Measurements from ENCODE around the gene APBB1IP.
A peak's percentile ranks its signal among the peaks of the same experiment; 100 is the strongest.

Gene APBB1IP

GRCh38 chr10:26550774-26551526, 112.8 kb downstream of the APBB1IP start:
- no peak overlapping the region for H3K4me3 ChIP-seq (replicated peaks; ENCODE audit: insufficient read depth, low read length)
- no peak overlapping the region for H3K27ac ChIP-seq (replicated peaks)
- no peak for DNase-seq (ENCODE audit: low read depth in 1 of 2, low spot score in 1 of 2)
- TF ChIP-seq SPI1 (IDR thresholded peaks at IDR 0.05; ENCODE audit: borderline replicate concordance, low read depth): no peak
- no peak for TF ChIP-seq POLR2AphosphoS5 (IDR thresholded peaks at IDR 0.05; ENCODE audit: low read depth)
- TF ChIP-seq CTCF (IDR thresholded peaks at IDR 0.05; ENCODE audit: insufficient read depth, low read length): no peak
- no peak for TF ChIP-seq GABPA (IDR thresholded peaks at IDR 0.05; ENCODE audit: low read depth)
- no peak for TF ChIP-seq REST (IDR thresholded peaks at IDR 0.05; ENCODE audit: insufficient replicate concordance, low read depth)
- no peaks in the 10 kb centered on the region for H3K27me3 ChIP-seq (ENCODE audit: insufficient read depth, poor library complexity, severe bottlenecking)

GRCh38 chr10:26554246-26554645, 116.1 kb downstream of the APBB1IP start:
- no peak overlapping the region for H3K4me3 ChIP-seq (replicated peaks; ENCODE audit: insufficient read depth, low read length)
- no peaks in the 10 kb centered on the region for H3K27me3 ChIP-seq (ENCODE audit: insufficient read depth, poor library complexity, severe bottlenecking)
- no peak overlapping the region for H3K27ac ChIP-seq (replicated peaks)
- DNase-seq (ENCODE audit: low read depth in 1 of 2, low spot score in 1 of 2): no peak
- TF ChIP-seq GABPA (IDR thresholded peaks at IDR 0.05; ENCODE audit: low read depth) (no peak), CTCF (IDR thresholded peaks at IDR 0.05; ENCODE audit: insufficient read depth, low read length) (no peak), REST (IDR thresholded peaks at IDR 0.05; ENCODE audit: insufficient replicate concordance, low read depth) (no peak), SPI1 (IDR thresholded peaks at IDR 0.05; ENCODE audit: borderline replicate concordance, low read depth) (no peak), POLR2AphosphoS5 (IDR thresholded peaks at IDR 0.05; ENCODE audit: low read depth) (no peak)

GRCh38 chr10:26555719-26556368, 117.7 kb downstream of the APBB1IP start:
- Histone ChIP-seq H3K4me3 (replicated peaks; ENCODE audit: insufficient read depth, low read length) (no peak overlapping the region), H3K27me3 (ENCODE audit: insufficient read depth, poor library complexity, severe bottlenecking) (no peaks in the 10 kb centered on the region), H3K27ac (replicated peaks) (peak overlapping the region; percentile 1; the same call in 1 of the 2 replicates)
- DNase-seq (ENCODE audit: low read depth in 1 of 2, low spot score in 1 of 2): peak; percentile 52 to 90
- TF ChIP-seq SPI1 (IDR thresholded peaks at IDR 0.05; ENCODE audit: borderline replicate concordance, low read depth) (no peak), POLR2AphosphoS5 (IDR thresholded peaks at IDR 0.05; ENCODE audit: low read depth) (peak; percentile 39)
